ENCODE results near the gene ARRB2.
"Not testable (repeated sequence)": the region's sequence is repeated elsewhere in the genome, so short reads cannot be mapped to it uniquely, and the experiment has no call there.

Gene ARRB2

GRCh38 chr17:4709794-4710692 lies at the start of gene ARRB2:
TSS of gene ARRB2 (plus strand) at chr17:4710632. CDS start at chr17:4710722, 90 bp downstream.
- DNase-seq (ENCODE audit: low read depth): peak; percentile 75

- no peak for DNase-seq (ENCODE audit: low read depth)
These were observed 46.7 kb upstream of the ARRB2 start for GRCh38 chr17:4663711-4664110.

GRCh38 chr17:4664230-4664629 lies 46.2 kb upstream of the ARRB2 start:
- no peak for DNase-seq (ENCODE audit: low read depth)

- DNase-seq (ENCODE audit: low read depth): no peak
These were observed 45.4 kb upstream of the ARRB2 start for GRCh38 chr17:4665027-4665426.

GRCh38 chr17:4666296-4666695 lies 44.1 kb upstream of the ARRB2 start:
- DNase-seq (ENCODE audit: low read depth): no peak

GRCh38 chr17:4667166-4667565 lies 43.3 kb upstream of the ARRB2 start:
- DNase-seq (ENCODE audit: low read depth): no peak

- no peak for DNase-seq (ENCODE audit: low read depth)
These were observed 38.3 kb upstream of the ARRB2 start for GRCh38 chr17:4672055-4672630.

GRCh38 chr17:4672751-4673150 lies 37.7 kb upstream of the ARRB2 start:
- no peak for DNase-seq (ENCODE audit: low read depth)

GRCh38 chr17:4673169-4673568 lies 37.3 kb upstream of the ARRB2 start:
- no peak for DNase-seq (ENCODE audit: low read depth)

- no peak for DNase-seq (ENCODE audit: low read depth)
These were observed 36.3 kb upstream of the ARRB2 start for GRCh38 chr17:4673986-4674684.

GRCh38 chr17:4674685-4674998 lies 35.8 kb upstream of the ARRB2 start:
- DNase-seq (ENCODE audit: low read depth): no peak

- no peak for DNase-seq (ENCODE audit: low read depth)
These were observed 34.6 kb upstream of the ARRB2 start for GRCh38 chr17:4675791-4676190.

- no peak for DNase-seq (ENCODE audit: low read depth)
These were observed 33.6 kb upstream of the ARRB2 start for GRCh38 chr17:4676791-4677190.

- DNase-seq (ENCODE audit: low read depth): peak; percentile 69
These were observed 31.9 kb upstream of the ARRB2 start for GRCh38 chr17:4678448-4679026.

GRCh38 chr17:4679658-4680057 lies 30.8 kb upstream of the ARRB2 start:
- no peak for DNase-seq (ENCODE audit: low read depth)

- not testable (repeated sequence) for DNase-seq (ENCODE audit: low read depth)
These were observed 26.7 kb upstream of the ARRB2 start for GRCh38 chr17:4683739-4684138.

- not testable (repeated sequence) for DNase-seq (ENCODE audit: low read depth)
These were observed 20.6 kb upstream of the ARRB2 start for GRCh38 chr17:4689872-4690271.

- no peak for DNase-seq (ENCODE audit: low read depth)
These were observed 19.7 kb upstream of the ARRB2 start for GRCh38 chr17:4690745-4691144.

GRCh38 chr17:4691686-4692085 lies 18.7 kb upstream of the ARRB2 start:
- no peak for DNase-seq (ENCODE audit: low read depth)

GRCh38 chr17:4693416-4693815 lies 17.0 kb upstream of the ARRB2 start:
- DNase-seq (ENCODE audit: low read depth): no peak

- DNase-seq (ENCODE audit: low read depth): no peak
These were observed 14.0 kb upstream of the ARRB2 start for GRCh38 chr17:4696437-4696805.

GRCh38 chr17:4699401-4700056 lies 10.9 kb upstream of the ARRB2 start:
- not testable (repeated sequence) for DNase-seq (ENCODE audit: low read depth)
